GM18519 (cell line): ENCODE data around the gene APEX1.
A peak's percentile ranks its signal among the peaks of the same experiment; 100 is the strongest.
"Not testable (repeated sequence)": the region's sequence is repeated elsewhere in the genome, so short reads cannot be mapped to it uniquely, and the experiment has no call there.

ENCODE experiments used
- ATAC-seq: cut with Tn5 transposase; IDR thresholded peaks from one replicate; pipeline ENCODE4 v1.9.1; 2021; ENCODE audit warnings: mild to moderate bottlenecking, moderate library complexity; ENCODE audit not compliant: unreplicated experiment, low FRiP score

Gene APEX1

DNA sequence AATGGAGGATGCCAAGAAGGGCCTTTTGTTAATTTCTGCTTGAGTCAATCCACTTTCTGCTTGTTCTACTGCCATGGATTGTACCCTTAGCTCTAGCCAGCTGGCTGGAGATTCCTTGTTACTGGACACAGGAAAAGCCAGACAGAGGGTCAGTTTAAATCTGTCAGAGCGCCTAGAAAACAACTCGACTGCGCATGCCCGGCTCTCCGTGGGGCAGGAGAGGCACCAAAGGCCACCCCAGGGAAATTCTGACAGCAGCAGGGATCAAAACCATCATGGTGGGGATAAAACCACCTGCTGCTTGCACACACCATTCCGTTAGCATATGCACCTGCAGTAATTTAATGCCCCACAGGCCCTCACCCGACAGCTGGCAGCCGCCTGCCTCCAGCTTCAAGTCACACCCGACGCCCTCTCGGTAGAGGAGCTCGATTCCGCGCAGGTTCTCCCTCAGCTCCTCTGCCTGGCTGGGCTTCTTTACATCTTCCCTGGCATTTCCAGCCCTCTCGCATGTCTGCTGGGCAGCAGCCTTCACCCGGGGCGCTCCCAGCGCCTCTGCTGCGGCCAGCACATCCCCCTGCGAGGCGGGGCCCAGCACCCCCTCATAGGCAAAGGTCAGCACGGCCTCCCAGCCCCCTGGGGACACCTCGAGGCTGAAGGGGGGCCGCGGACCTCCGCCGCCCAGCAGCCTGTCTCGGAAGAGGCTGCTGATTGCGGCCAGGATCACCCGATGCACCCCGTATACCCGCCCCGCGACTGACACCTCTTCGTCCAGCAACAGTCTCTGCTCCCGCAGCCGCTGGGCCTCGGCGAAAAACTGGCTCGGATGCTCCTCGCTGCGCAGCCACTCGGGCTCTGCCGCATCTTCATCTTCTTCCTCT, 20.1 kb upstream of the APEX1 start:
- ATAC-seq, result no peak

DNA sequence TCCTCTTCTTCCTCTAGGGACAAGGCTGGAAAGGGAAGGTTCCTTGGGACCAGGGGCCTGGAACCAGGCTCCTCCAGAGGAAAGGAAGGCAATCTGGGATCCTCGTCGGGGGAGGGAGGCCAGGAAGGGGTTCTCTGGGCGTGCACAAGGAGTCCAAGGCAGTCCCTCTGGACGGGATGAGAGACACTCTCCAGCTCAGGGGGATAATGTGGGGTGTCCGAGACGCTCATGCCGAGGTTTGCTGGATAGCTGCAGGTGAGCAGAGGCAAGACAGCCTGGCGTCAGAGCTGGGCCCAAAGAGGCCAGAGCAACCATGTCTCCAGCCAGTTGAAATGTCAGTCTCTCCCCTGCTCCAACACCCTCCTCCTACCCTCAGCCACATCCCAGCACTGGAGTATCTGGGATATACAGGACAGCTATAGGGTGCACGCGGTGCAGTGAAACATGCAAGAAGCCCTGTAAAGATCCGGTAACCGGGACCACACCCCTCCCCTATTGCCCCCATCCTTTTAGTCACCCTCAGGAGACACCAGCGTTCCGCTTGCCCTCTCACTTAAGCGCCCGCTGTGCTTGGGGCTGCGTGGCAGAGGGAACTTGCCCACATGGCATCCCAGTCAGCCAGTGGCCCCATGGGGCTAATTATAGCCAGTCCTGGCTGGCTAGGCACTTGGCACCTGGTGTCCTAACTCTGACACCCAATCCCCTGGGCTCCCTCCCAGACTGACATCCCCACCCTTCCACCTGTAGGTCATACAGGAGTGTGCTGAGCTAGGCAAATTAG, 19.3 kb upstream of the APEX1 start, which contains the start of gene KLHL33:
TSS of gene KLHL33 (minus strand) at position 585 of the 781 bp plus-strand sequence. CDS start at position 230, 355 bp downstream.
- ATAC-seq, result no peak

DNA sequence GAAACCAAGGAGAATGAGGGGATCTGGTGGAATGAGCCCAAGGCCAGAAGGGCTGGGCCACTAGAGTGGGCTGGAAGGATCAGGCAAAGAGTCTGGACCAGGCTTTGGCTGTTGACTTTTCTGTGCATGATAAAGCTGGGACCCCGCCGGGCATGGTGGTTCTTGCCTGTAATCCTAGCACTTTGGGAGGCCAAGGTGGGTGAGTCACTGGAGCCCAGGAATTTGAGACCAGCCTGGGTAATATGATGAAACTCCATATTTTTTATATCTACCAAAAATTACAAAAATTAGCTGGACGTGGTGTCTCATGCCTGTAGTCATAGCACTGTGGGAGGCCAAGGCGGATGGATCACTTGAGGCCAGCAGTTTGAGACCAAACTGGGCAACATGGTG, 18.7 kb upstream of the APEX1 start:
- no peak for ATAC-seq

DNA sequence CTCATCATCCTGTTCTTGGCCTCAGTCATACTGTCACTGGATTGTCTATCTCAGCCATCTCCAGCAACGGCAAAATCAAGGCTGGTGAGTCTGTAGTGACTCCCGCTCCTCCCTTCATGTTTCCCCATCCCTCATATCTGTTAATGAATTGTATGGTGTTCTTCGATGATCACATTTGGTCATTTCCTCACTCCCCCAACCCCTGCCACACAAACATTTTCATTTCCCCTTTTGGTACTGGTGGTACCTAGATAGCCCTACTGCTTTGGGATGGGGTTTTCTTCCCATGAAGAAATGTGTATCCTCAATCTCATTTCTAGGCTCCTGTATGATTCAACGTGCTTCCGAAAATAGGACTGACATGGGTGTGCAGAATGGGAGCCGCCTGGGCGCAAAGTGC, 16.4 kb upstream of the APEX1 start:
- ATAC-seq, result no peak

DNA sequence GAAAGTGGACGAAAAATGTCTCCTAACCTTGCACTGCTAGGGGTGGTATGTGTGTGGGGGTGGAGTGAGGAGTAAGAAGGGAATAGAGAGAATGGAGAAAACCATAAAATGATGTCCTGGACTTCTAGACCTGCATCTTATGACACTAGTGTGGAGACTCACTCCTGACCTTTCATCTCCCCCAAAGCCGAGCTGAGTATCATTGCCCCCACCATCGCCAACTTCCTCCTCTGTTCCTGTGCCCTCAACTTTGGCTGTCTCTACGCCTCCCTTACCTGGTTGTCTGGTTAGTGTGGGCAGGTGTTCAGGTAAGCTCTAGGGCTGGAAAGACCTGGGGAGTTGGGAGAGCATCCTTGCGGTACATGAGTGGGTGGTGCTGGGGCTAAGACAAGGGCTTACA, 14.6 kb upstream of the APEX1 start:
- no peak for ATAC-seq

DNA sequence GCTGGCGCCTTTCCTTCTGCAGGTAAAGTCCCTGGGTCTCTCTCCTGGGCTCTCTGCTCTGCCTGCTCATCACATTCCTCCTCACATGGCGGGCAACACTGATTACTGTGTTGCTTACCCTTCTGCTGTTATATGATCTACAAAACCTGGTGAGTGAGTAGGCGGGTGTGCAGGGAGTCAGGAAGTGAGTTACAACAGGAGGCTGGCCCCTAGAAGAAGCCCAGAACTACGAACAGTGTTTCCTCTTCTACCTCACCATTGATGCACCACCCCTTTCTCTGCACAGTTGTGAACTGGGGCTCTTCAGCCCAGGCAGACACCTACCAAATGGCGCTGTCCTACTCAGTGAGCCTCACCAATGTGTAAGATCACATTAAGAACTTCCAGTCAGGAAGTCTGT, 14.1 kb upstream of the APEX1 start:
- no peak for ATAC-seq

DNA sequence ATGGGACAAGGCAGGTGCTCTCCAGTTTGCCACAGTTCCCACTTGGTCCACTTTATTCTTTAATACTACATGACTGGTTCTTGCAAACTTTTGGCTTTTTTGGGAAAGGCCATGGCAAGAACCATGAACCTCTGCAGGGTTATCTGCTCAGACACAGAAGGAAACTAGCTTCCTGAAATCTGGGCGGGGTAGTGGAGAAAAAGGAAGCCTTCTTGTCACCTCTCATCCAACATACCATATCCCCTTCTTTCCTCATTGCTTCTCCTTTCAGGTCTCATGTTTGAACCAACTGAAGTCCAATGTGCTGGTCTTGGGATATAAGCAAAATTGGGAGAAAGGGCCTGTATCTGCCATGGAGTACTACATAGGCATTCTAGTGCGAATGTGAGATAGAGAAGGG, 13.6 kb upstream of the APEX1 start:
- no peak for ATAC-seq

DNA sequence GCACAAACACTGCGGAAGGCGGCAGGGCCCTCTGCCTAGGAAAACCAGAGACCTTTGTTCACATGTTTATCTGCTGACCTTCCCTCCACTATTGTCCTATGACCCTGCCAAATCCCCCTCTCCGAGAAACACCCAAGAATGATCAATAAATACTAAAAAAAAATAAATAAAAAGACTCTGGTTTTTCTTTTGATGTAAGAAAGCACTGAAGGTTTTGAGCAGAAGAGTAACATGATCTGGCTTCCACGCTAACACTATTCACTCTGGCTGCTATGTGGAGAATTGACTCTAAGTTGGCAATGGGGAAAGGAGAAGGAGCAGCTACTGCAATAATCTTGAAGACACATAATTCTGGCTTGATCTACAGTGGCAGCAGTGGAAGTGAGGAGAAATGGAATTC, 11.4 kb upstream of the APEX1 start:
- not testable (repeated sequence) for ATAC-seq

DNA sequence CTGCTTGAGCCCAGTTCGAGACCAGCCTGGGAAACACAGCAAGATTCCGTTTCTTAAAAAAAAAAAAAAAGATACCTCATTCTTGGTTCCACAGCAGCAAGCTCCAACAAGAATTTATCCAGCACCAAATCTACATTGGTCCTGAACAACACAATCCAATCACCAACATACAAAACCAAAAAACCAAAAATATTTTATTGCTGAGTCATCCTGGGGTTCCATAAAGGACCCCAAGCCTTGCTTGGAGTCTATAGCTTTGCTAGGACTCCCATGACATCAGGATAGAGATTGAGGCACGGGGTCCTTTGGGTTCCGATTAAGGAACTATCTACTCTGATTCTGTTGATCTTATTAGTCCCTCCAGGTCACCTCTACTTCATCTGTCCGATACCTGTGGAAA, 8.1 kb upstream of the APEX1 start:
- ATAC-seq, result no peak

DNA sequence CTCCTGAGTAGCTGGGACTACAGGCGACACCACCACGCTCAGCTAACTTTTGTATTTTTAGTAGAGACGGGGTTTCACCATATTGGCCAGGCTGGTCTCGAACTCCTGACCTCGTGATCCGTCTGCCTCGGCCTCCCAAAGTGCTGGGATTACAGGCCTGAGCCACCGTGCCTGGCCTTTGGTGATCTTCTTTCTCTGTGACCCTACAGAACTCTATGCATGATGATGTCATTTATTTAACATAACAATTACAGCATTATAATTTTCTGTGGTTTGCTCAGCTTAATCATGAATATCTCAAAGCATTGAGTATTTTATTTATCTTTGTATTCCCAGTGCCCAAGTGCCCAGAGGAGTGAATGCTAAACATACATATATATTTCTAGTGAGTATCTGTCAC, 2.2 kb upstream of the APEX1 start:
- ATAC-seq, result not testable (repeated sequence)

DNA sequence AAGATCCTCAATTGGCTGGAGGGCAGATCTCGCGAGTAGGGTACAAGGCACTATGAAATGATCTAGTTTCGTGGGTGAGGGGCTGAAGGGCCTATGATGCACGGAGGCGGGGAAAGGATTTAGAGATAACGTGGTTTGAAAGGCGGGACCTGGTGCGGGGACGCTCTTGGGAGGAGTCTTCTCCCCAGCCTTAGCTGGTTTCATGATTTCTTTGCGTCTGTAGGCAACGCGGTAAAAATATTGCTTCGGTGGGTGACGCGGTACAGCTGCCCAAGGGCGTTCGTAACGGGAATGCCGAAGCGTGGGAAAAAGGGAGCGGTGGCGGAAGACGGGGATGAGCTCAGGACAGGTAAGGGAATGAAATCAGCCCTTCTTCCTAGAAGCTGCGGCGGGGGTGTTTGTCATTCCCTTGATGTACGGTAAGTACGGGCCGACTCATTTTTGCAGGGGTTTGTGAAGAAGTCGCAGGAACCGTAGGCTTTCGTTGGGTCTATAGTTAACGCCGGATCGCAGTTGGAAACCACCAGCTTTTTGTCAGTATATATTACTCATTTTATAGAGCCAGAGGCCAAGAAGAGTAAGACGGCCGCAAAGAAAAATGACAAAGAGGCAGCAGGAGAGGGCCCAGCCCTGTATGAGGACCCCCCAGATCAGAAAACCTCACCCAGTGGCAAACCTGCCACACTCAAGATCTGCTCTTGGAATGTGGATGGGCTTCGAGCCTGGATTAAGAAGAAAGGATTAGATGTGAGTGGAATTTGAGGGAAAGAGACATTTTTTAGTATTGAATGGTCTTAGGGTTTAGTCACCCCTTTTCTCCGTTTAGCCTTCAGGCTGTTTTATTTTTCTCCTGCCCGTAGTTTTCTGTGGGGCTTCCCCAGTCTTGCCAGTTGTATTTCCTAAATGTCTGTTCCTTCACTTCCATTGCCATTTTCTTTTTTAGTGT, 602 bp downstream of the APEX1 start:
- ATAC-seq, result peak; percentile 30

DNA sequence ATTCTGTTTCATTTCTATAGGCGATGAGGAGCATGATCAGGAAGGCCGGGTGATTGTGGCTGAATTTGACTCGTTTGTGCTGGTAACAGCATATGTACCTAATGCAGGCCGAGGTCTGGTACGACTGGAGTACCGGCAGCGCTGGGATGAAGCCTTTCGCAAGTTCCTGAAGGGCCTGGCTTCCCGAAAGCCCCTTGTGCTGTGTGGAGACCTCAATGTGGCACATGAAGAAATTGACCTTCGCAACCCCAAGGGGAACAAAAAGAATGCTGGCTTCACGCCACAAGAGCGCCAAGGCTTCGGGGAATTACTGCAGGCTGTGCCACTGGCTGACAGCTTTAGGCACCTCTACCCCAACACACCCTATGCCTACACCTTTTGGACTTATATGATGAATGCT, 1.9 kb downstream of the APEX1 start:
- no peak for ATAC-seq

DNA sequence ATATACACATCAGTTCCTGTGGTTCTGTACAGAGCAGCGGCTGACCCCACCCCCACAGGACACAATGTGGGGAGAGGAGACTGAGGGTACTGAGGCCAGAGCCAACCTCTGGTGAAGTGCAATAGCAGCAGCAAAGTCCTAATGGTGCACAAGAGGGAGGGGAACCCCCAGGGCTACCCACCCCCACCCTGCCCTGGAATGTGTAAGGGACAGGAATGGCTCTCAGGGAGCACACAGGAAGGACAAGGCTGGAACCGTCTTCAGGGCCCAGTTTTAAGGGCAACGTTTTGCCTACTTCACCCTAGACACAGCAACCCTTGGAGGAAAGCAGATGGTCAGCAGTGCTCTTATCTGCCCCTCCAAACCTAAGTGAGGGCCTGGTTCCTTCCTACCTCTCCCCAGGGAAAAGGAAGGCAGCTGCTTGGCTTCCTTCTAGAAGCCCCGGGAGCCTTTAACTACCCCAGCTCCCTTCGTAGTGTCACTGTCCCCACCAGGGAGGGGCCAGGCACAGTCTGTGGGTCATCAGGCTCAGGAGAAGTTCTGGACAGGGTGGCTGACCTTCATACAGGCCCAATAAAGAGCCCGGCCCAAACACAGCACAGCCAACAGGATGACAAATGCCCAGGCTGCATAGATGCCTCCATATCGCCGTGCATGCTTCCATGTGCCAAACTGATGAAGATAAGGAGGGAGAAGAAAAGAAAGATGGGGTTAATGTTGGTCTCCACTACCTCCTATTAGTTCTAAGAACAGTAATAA, 3.2 kb downstream of the APEX1 start:
- no peak for ATAC-seq

DNA sequence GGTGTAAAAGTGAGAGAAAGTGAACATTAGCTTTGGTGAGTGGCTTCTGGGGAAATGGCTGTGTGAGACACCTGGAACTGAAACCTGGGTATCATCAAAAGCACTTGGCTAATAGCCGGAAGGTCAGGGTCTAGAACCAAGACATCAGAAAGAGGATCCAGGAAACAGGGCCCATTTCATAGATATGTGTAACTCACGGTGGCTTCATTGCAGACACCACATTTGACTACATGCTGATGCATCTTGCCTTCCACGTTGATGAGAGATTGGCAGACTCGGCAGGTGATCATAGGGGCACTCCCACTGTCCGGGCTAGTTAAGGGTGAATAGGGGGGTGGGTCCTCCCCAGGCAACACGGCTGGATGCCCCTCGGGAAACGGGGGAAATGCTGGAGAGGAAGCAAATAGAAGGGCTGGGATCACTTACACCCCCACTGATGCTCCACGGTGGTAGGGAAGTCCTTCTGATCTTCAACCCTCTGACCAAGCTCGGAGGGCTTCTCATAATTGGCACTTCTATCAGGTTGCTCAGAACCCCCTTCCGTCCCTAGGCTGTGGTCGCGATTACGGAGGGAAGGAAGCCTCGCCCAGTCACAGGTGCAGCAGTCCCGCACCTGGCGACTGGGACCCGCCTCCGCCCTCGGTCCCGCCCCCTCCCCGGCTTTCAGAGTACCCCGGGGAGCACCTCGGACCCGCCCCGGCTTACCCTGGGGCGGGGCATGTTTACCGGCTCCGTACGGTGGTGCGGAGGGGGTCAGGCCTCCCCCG, 5.6 kb downstream of the APEX1 start:
- no peak for ATAC-seq

DNA sequence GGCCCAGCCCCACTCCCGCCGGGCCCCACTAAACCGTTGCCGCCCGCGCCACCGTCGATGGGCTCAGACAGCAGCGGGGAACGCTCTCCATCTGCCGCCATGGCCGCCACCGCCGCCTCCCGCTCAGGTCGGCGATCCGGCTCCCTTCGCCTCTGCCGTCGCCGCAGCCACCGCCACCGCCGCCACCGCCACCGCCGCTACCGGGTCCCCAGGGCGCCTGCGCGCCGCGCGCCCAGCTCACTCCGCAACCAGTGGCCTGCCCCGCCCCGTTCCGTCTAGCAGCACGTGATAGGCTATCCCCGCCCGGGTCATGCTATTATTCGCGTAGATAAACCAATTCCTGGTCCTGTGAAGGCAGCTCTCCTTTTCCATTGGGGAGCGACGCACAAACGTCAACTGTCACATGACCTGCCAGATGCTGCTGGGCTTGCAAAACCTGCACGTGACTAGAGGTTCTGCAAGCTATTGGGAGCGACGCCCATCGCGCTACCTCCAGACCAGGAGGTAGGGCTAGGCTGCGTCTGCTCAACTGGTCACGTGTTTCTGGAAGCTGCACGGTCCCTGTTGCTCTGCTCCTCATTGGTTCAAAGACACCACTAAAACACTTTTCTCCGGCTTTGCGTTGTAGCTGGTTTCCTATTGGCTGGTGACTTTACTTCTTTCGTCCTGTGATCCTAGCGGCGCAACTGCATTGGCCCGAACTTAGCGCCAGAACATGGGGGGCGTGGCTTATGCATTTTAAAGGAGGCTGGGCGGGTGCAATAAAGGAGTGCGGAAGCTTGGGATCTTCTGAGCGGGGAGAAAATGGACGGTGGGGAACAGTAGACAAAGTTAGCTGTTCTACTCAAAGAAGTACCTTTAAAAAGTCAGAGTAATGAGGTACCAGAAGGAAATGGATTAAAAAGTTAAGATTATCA, 6.5 kb downstream of the APEX1 start, which contains the start of gene PIP4P1:
TSS of gene PIP4P1 (minus strand) at position 210 of the 917 bp plus-strand sequence. CDS start at position 101, 109 bp downstream.
- peak; percentile 90 for ATAC-seq

DNA sequence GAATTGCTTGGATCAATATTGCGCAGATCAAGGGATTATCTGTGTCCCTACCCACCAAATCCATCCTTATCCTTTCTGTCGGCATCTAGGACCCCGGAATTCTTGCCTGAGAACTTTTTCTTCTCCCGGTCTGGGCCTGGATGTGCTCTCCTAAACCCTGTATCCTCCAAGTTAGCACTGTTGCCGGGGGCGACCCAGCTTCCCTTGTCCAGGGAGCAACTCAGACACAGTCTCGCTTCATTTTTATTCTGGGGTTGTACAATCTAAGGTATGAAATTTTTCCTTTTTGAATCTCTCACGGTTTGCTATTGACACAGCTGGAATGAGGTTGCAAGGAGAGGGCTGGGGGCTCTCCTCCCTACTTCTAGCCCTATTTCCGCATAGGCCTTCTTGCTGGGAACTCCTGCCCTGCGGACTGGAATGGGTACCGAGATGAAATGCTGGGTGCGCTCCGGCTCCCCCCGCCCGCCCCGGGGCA, 13.8 kb downstream of the APEX1 start:
- no peak for ATAC-seq

DNA sequence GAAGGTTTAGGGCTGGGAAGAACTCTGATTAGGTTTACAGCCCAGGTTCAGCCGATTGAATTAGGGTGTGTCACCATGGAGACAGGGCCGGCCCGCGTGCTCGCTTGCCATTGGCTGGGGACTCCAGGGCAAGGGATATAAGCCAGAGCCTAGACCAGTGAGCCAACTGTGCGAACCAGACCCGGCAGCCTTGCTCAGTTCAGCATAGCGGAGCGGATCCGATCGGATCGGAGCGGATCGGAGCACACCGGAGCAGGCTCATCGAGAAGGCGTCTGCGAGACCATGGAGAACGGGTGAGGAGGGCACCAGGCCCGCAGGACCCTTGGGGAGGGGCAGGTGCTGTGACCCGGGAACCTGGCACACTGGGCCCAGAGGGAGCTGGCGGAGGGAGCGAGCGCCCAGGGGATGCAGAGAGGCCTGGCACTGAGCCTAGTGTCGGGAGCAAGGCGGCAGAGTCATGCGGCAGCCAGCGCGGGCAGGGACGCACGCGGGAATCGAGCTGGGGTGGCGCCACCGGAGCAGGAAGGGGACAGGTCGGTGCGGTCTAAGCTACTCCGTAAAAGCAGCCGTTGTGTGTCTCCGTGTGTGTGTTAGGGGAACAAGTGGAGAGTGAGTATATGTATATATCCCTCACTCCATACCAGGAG, 14.3 kb downstream of the APEX1 start, which contains the start of gene PNP:
TSS of gene PNP (plus strand) at position 165 of the 648 bp plus-strand sequence. CDS start at position 284, 119 bp downstream.
- ATAC-seq, result peak; percentile 93
